ES-I3 (cell line): ENCODE data around the gene CALCOCO2.

Experiments
- H3K36me3 ChIP-seq: 2 replicates; pipeline ENCODE4 v1.6.1; 2013; ENCODE audit warnings: mild to moderate bottlenecking, low read length, control low read depth, moderate library complexity; ENCODE audit not compliant: insufficient read depth
- H3K4me1 ChIP-seq: 2 replicates; pipeline ENCODE4 v1.6.1; 2013; ENCODE audit warnings: mild to moderate bottlenecking, control low read depth, low read length; ENCODE audit not compliant: insufficient read depth
- H3K9ac ChIP-seq: 2 replicates; pipeline ENCODE4 v1.6.1; 2013; ENCODE audit warnings: low read depth, mild to moderate bottlenecking, low read length, moderate library complexity
- H3K9me3 ChIP-seq: 2 replicates; pipeline ENCODE4 v1.6.1; 2013; ENCODE audit warnings: mild to moderate bottlenecking, low read length, moderate library complexity; ENCODE audit not compliant: control insufficient read depth, insufficient read depth

The CALCOCO2 gene

GRCh38 chr17:48908047-48908843, 77.4 kb downstream of the CALCOCO2 start, which contains the start of gene UBE2Z:
TSS of gene UBE2Z (plus strand) at chr17:48908407. CDS start at chr17:48908504, 97 bp downstream.
- peaks cover 14% of the 10 kb centered on the region for H3K4me1 ChIP-seq
- H3K9ac ChIP-seq, result peak within 1 kb of the TSS; percentile 73
- H3K36me3 ChIP-seq, result peaks cover 30% of the 10 kb centered on the region
- H3K9me3 ChIP-seq, result no peaks in the 10 kb centered on the region

GRCh38 chr17:48908853-48909394, 78.1 kb downstream of the CALCOCO2 start:
- H3K9me3 ChIP-seq, result no peaks in the 10 kb centered on the region
- H3K36me3 ChIP-seq, result peaks cover 35% of the 10 kb centered on the region
- peaks cover 14% of the 10 kb centered on the region for H3K4me1 ChIP-seq
- H3K9ac ChIP-seq, result peak overlapping the region; percentile 73

- H3K9me3 ChIP-seq, result no peaks in the 10 kb centered on the region
- peak overlapping the region; percentile 73; the same call in 1 of the 2 replicates for H3K9ac ChIP-seq
- H3K36me3 ChIP-seq, result peaks cover 41% of the 10 kb centered on the region
- peaks cover 14% of the 10 kb centered on the region for H3K4me1 ChIP-seq
Observed at GRCh38 chr17:48909783-48910182, 78.9 kb downstream of the CALCOCO2 start.

- Histone ChIP-seq H3K9ac (no peak overlapping the region), H3K9me3 (no peaks in the 10 kb centered on the region), H3K36me3 (peaks cover 46% of the 10 kb centered on the region), H3K4me1 (peaks cover 17% of the 10 kb centered on the region)
Observed at GRCh38 chr17:48910370-48910769, 79.5 kb downstream of the CALCOCO2 start.

GRCh38 chr17:48912476-48912875, 81.6 kb downstream of the CALCOCO2 start:
- Histone ChIP-seq H3K4me1 (peaks cover 17% of the 10 kb centered on the region), H3K9ac (no peak overlapping the region), H3K36me3 (peaks cover 59% of the 10 kb centered on the region), H3K9me3 (no peaks in the 10 kb centered on the region)
